ENCODE measurements around the gene EXOC8.
"Not testable (repeated sequence)": the region's sequence is repeated elsewhere in the genome, so short reads cannot be mapped to it uniquely, and the experiment has no call there.

Gene EXOC8

GRCh38 chr1:231351816-231352215 is 14.2 kb upstream of the EXOC8 start:
- no peak for DNase-seq

GRCh38 chr1:231348856-231349255 is 11.2 kb upstream of the EXOC8 start:
- not testable (repeated sequence) for DNase-seq

GRCh38 chr1:231348442-231348841 is 10.8 kb upstream of the EXOC8 start:
- no peak for DNase-seq

GRCh38 chr1:231347961-231348360 is 10.3 kb upstream of the EXOC8 start:
- no peak for DNase-seq

- DNase-seq = no peak
Observed at GRCh38 chr1:231340328-231341013, 2.8 kb upstream of the EXOC8 start.

- DNase-seq = no peak
Observed at GRCh38 chr1:231338270-231339128, 847 bp upstream of the EXOC8 start, which contains the start of gene SPRTN. SPRTN (plus strand) TSS chr1:231338293; CDS start chr1:231338384, 91 bp downstream.

- DNase-seq = no peak
Observed at GRCh38 chr1:231337043-231337471, 595 bp downstream of the EXOC8 start.

- DNase-seq = no peak
Observed at GRCh38 chr1:231335663-231336602, 1.7 kb downstream of the EXOC8 start.

- DNase-seq = no peak
Observed at GRCh38 chr1:231334952-231335351, 2.7 kb downstream of the EXOC8 start.

GRCh38 chr1:231334079-231334666 is 3.5 kb downstream of the EXOC8 start:
- DNase-seq = no peak

- DNase-seq = no peak
Observed at GRCh38 chr1:231332761-231333160, 4.9 kb downstream of the EXOC8 start.

GRCh38 chr1:231329483-231329882 is 8.2 kb downstream of the EXOC8 start:
- no peak for DNase-seq

- DNase-seq = no peak
Observed at GRCh38 chr1:231327617-231328016, 10.0 kb downstream of the EXOC8 start.

GRCh38 chr1:231326248-231326647 is 11.4 kb downstream of the EXOC8 start:
- DNase-seq = no peak

GRCh38 chr1:231324660-231325059 is 13.0 kb downstream of the EXOC8 start:
- DNase-seq = no peak

- DNase-seq = no peak
Observed at GRCh38 chr1:231322880-231323530, 14.6 kb downstream of the EXOC8 start.

GRCh38 chr1:231319080-231319479 is 18.6 kb downstream of the EXOC8 start:
- no peak for DNase-seq

- no peak for DNase-seq
Observed at GRCh38 chr1:231318568-231318967, 19.1 kb downstream of the EXOC8 start.

GRCh38 chr1:231318015-231318355 is 19.7 kb downstream of the EXOC8 start:
- no peak for DNase-seq

- no peak for DNase-seq
Observed at GRCh38 chr1:231317306-231318014, 20.2 kb downstream of the EXOC8 start.

GRCh38 chr1:231315887-231316286 is 21.8 kb downstream of the EXOC8 start:
- no peak for DNase-seq

Data from NCI-H1105 (cell line).